Activated T-cell treated with anti-CD3 and anti-CD28 coated beads, Interleukin-2, amount 50 U/mL, for 48 hours (primary cell): ENCODE results near the gene EBF3.

ENCODE experiments used
- DNase-seq, 2 experiments: peaks; one replicate each; pipeline ENCODE4 v3.0.0-alpha.2; 2020

EBF3 gene

GRCh38 chr10:129942936-129943715, 20.9 kb downstream of the EBF3 start:
- DNase-seq = no peak

DNA sequence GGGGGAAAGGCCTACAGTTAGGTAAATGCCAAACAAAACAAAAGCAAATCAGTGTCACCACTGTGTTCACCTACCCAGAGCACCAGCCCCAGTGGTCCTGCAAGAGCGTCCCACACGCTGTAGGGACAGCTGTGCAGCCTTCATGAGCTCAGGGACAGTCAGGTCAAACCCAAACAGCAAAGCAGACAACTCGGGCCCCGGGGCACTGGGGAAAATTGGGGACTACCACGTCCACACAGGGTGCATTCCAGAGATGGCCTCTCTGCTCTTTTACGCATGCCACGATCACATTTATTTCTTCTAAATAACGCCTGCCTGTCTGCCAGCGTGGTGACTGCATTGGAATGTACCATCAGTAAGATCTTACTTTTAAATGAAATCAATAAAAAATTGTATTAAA, 21.7 kb downstream of the EBF3 start:
- DNase-seq = no peak

DNA sequence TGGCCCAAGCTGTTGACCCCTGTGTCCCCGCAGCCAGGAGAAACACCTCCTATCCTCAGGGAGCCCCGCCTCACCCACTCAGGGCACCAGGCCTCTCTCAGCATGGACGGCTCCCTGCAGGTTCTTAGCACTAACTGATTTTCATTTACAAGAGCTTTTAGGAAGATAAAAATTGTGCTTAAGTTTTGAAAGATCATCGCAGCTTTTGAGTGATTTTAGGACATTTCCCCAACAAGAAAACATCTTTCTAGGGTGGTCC, 22.1 kb downstream of the EBF3 start:
- no peak for DNase-seq

DNA sequence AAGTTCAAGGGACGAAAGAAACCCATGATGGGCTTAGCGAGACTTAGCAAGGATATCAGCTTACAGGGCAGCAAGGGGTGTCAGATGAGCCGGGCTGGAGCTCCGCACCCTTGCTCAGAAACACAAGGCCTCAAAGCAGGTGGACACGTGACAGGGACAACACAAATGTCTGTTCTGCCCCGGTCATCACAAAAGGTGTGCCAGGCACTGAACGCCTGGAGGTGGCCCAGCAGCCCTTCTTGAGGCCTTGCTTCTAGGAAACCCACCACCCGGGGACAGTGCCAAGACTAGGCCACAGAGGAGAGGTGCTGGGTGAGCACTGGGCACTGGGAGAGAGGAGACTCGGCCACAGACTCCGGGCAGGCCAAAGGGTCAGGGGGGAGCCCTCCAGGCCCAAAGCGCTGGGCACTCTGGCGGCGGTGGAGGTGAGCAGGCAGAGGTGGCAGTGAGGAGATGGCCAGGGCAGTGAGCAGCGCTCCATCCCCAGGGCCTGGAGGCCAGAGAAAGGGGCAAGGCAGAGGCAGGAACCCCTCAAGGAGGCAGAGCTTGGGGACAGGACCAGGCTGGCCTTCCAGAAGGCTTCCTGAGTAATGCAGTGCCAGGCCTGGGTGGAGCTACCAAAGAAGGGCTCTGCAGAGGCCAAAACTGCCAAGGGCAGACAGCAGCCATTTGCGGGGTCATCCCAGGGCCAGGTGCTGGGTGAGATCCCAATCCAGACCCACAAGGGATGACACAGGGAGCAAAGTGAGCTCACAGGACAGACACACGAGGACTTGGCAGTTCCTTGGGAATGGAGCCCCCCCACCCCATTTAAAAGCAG, 22.7 kb downstream of the EBF3 start:
- no peak for DNase-seq

DNA sequence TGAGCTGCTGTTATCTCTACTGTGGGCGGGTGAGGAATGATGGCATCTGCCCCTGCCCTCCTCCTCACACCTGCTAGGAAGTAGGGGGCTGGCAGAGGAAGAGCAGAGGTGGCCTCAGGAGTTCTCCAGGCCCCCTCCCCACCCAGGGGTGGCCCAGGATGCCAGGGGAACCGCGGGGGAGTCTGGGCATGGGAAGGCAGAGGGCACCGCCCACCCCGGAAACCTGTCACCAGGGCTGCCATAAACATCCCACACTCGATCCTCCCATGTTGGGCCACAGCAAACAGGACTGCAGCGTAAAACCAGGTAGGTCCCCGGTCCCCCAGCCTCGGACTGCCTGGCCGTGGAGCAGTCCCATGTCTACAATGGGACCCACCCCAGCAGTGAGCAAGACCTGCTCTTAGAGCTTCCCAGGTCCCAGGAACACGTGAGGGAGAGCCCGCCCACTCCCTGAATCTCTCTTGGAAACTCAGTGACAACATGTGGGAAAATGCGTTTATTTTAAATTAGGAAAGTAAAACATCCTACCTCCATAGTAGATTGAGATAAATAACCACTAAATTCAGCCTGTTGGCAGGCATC, 23.4 kb downstream of the EBF3 start:
- DNase-seq = no peak

- no peak for DNase-seq
Measured at GRCh38 chr10:129939416-129940275, 24.4 kb downstream of the EBF3 start.

DNA sequence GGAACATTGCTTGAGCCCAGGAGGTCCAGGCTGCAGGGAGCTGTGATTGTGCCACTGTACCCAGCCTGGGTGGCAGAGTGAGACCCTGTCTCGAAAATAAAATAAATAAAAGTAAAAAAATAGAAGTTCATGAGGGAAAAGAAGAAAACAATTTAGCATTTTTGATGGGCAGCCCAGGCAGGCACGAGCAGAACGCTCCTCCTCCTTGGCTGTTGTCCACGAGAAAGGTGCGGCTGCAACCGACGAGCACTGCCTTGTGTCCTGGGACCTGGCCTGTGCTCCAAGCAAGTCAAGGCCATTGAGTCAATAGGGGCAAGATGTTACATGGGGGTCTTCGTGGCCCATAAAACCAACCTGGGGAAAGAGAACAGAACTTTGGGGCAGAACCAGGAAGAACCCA, 25.6 kb downstream of the EBF3 start:
- DNase-seq = no peak

DNA sequence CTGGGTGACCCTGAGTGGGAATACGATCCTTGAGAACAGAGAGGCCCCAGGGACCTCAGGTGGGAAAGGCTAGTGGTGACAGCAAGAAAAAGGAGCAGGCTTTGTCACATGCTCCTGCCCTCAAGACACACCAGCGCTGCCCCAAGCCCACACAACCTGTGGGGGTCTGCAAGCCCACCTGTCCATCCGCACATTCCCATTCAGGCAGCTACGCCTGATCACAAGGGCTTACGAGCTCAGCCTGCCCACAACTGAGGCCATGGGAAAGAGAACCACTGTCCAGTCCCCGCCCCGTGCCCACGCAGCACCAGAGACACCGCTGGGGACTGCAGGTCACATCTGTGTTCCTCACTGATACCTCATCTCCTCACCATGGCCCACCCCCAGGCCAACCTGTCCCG, 26.7 kb downstream of the EBF3 start:
- DNase-seq = no peak

GRCh38 chr10:129936923-129937300, 27.2 kb downstream of the EBF3 start:
- DNase-seq = no peak

DNA sequence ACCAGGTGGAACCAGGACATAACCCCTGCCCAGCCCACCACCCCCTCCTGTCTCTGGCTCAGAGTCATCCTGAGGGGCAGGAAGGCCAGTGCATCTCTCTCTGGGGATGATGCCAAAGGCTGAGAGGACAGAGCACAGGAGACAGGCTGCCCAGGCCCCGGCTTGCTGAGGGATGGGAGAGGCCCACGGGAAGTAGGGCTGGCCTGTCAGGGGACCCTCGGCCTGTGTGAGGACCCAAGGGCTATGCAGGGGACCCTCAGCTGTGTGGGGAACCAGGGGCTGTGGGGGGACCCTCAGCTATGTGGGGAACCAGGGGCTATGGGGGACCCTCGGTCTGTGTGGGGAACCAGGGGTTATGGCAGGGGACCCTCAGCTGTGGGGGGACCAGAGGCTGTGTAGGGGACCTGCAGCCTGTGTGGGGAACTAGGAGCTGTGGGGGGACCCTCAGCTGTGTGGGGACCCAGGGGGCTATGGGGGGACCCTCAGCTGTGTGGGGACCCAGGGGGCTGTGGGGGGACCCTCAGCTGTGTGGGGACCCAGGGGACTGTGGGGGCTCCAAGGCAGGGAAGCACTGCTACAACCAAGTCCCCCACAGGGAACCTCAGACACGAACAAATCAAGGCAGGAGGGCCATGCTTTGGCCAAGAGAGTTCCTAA, 27.7 kb downstream of the EBF3 start:
- DNase-seq = no peak

DNA sequence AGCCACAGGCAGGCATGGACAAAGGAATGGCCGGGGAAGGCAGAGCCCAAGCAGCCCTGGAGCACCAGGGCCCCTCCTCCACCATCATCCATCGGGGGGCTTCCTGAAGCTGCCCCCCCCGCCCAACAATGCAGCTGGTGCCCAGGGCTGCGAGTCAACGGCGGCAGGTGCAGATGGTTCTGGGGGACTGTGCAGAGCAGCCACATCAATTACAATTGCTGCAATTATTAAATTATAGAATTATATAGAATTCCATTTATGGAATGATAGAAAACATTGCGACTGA, 28.3 kb downstream of the EBF3 start:
- DNase-seq = no peak

DNA sequence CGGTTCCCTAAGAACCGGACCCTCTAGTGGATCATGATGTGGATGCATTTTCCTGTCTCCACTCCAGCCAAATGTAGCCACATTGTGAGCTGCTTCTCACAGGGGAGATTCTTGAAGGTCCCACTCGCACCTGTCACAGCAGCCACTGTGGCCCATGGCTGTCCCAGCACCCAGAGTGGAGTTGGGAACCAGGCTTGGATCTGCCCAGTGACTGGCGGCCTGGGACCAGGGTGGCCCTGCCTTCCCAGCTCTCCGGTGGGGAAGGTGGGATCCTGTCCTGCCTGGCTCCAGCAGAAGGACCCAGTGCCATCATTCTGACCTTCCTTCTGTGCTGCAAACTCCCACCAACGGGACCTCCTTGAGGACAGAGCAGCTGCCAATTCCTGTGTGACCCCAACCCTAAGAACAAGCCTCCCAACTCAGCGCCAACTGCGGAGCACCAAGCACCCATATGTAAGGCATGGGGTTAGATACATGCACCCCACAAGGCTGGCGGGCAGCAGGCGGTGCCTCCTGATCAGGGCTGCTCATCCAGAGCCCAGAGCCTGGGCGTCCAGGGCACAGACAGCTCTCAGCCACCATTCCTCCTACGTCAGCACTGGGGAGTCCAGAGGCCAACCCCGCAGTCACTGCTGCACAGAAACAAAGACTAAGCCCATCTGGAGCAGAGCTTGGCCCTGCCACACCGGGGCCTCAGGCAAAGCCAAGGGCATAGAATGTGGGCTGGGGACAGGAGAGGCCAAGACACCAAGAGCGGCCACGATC, 28.8 kb downstream of the EBF3 start:
- DNase-seq = no peak

DNA sequence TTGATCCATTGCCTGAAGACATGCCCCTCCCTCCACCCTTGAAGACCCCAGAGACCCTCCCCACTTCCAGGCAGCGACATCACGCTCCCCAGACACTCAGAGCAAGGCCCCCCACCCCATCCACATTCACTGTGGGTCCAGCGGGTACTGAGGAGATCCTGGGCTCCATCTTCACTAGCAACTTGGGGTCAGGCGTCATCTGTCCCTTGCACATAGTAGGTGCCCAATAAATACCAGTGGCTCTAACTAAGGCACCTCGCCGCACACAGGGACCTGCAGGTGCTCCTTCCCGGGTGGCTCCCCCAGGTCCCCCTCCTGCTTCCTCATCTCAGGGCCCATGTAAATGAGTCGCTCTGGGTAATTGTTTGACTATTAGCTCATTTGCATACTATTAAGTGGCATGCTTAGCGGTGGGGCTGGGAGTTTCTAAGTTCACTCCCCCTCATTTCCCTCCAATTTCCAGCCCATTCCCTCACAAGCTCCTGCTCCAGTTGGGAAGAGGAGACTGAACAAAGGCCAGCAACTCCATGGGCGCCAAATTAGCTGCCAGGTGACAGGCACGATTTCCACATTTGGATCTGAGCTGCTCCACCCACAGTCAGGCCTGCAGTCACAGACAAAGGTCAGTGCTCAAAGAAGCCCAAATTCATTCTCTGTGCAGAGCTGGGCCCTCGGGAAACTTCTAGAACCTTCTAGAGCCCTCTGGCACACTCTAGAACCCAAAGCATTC, 29.7 kb downstream of the EBF3 start:
- DNase-seq = no peak

GRCh38 chr10:129933456-129934092, 30.5 kb downstream of the EBF3 start:
- DNase-seq = no peak

GRCh38 chr10:129932751-129933433, 31.2 kb downstream of the EBF3 start:
- no peak for DNase-seq

DNA sequence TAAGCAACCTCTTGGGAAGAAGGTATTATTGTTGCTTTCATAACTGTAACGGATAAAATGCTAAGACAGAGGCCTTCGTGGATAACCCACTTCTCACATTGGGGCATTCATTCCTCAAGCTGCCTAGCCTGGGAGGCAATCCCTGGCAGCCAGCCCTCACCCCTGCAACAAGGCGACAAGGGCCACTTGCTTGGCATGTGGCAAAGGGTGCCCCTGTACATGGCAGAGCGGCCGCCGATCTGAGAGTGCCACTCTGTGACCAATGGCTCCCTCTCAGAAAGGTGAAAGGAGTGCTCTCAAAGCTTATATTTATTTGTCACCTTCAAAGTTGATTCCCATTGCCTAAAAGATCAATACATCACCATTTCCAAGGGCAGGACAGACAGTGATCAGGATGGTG, 31.9 kb downstream of the EBF3 start:
- DNase-seq = no peak

- DNase-seq = no peak
Measured at GRCh38 chr10:129929343-129930292, 34.5 kb downstream of the EBF3 start.

DNA sequence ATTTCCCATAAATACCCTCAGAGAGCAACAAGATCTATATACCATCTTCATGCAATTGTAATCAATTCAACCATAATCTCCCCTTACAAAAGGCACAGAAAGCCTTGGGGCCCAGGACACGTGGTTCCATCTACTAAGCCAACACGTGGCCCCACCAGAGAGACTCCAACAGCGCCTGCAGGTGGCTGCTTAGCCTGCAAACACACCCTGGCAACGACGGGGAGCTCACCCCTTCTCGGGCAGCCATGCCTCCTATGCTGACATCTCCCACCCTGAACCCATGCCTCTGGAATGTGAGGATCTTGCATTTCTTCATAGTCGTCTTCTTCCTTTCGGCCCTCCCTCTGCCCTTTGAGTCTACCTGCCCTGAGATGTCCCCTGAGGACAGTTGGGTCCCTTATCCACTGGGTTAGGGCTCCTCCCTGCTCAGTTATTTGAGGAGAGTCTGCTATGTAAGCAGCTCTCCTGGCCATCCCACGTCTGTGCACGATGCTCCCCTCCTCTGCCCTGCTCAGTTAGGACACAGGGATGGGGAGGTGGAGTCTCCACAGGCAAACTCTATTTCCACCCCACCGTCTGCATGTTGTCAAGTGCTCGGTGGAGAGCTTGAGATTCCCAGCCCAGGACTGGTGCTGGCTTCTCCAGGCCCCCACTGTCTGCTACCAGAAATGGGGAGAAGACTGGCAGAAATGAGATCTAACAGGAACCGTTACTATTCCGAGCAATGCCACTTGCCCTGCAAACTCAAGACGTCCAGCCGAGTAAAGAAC, 36.5 kb downstream of the EBF3 start:
- no peak for DNase-seq
